Measurements from ENCODE around the gene STX18. TPM values are rescaled to one million over a fixed set of nuclear protein-coding genes. Genes with fewer than 3 reads are reported as not detected.
"Not testable (repeated sequence)": the region's sequence is repeated elsewhere in the genome, so short reads cannot be mapped to it uniquely, and the experiment has no call there.

The STX18 gene
- total RNA-seq, 2 donors from 2014 or later: 18.5 to 39.8 TPM

GRCh38 chr4:4521136-4521535 lies 20.7 kb downstream of the STX18 start:
- TF ChIP-seq CTCF (IDR thresholded peaks at IDR 0.05): no peak
- no peak overlapping the region for H3K27ac ChIP-seq

GRCh38 chr4:4519297-4519894 lies 22.5 kb downstream of the STX18 start:
- Histone ChIP-seq H3K4me3 (no peak overlapping the region), H3K27me3 (replicated peaks; ENCODE audit: insufficient read depth) (no peaks in the 10 kb centered on the region), H3K27ac (no peak overlapping the region), H3K4me1 (ENCODE audit: control insufficient read depth in 1 of 2, low read depth in 2 of 2) (peaks cover 0 to 8% of the 10 kb centered on the region in 2 donors), H3K36me3 (no peaks in the 10 kb centered on the region), H3K9me3 (no peaks in the 10 kb centered on the region)
- no peak for ATAC-seq (ENCODE audit: insufficient number of reproducible peaks, low FRiP score, low read depth)
- TF ChIP-seq CTCF (IDR thresholded peaks at IDR 0.05): peak; percentile 42
- no peak for DNase-seq (ENCODE audit: low spot score)

More at GRCh38 chr4:4521136-4521535, 20.7 kb downstream of the STX18 start:
- Histone ChIP-seq H3K9me3 (no peaks in the 10 kb centered on the region), H3K27me3 (replicated peaks; ENCODE audit: insufficient read depth) (no peaks in the 10 kb centered on the region), H3K36me3 (no peaks in the 10 kb centered on the region), H3K4me3 (no peak overlapping the region), H3K4me1 (ENCODE audit: control insufficient read depth in 1 of 2, low read depth in 2 of 2) (peaks cover 0 to 8% of the 10 kb centered on the region in 2 donors)
- ATAC-seq (ENCODE audit: insufficient number of reproducible peaks, low FRiP score, low read depth) (no peak), DNase-seq (ENCODE audit: low spot score) (no peak)

DNA sequence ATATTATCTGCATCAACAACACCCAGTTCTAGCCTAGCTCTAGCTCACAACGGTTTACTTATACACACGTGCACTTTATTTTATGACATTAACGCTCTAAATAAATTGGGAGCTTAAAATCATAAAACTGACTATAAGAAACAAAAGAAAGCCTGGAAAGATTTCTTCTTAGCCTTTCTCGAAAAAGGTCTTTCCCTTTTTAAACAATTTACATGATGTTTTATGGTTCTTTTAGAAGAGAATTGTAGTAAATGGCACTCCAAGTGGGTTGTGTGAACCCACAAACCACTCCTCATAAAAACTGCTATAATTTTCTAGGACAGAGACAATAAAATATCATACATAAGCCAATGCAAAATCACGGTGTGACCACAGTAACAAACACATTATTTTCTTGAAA lies 23.1 kb downstream of the STX18 start:
- DNase-seq (ENCODE audit: low spot score) (no peak), ATAC-seq (ENCODE audit: insufficient number of reproducible peaks, low FRiP score, low read depth) (no peak)
- H3K4me1 ChIP-seq (ENCODE audit: control insufficient read depth in 1 of 2, low read depth in 2 of 2): peaks cover 0 to 8% of the 10 kb centered on the region in 2 donors
- H3K9me3 ChIP-seq: no peaks in the 10 kb centered on the region
- H3K4me3 ChIP-seq: no peak overlapping the region
- no peaks in the 10 kb centered on the region for H3K27me3 ChIP-seq (replicated peaks; ENCODE audit: insufficient read depth)
- no peak for TF ChIP-seq CTCF (IDR thresholded peaks at IDR 0.05)
- no peak overlapping the region for H3K27ac ChIP-seq
- H3K36me3 ChIP-seq: no peaks in the 10 kb centered on the region

DNA sequence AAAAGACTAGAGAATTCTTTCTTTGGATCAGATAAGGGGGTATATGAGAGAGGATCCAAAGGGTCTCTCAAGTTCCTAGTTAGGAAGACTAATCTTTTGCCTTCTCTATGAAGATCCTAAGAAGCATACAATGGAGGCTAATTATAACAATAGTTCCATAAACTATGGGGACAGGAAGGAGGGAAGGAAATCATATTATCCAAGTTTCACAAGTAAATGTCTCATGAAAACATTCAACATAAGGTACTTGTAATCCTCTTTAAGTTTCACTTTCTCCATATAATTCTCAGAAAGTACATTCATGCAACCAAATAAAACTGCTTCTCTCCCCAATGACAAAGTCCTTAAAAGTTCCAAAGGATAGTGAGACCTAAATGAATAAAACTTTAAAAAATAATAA lies 27.1 kb downstream of the STX18 start:
- H3K27me3 ChIP-seq (replicated peaks; ENCODE audit: insufficient read depth): no peaks in the 10 kb centered on the region
- DNase-seq (ENCODE audit: low spot score): no peak
- no peak for TF ChIP-seq CTCF (IDR thresholded peaks at IDR 0.05)
- H3K36me3 ChIP-seq: no peaks in the 10 kb centered on the region
- H3K4me3 ChIP-seq: no peak overlapping the region
- H3K9me3 ChIP-seq: no peaks in the 10 kb centered on the region
- H3K4me1 ChIP-seq (ENCODE audit: control insufficient read depth in 1 of 2, low read depth in 2 of 2): no peaks in the 10 kb centered on the region
- H3K27ac ChIP-seq: no peak overlapping the region
- no peak for ATAC-seq (ENCODE audit: insufficient number of reproducible peaks, low FRiP score, low read depth)

- no peak overlapping the region for H3K4me3 ChIP-seq
- DNase-seq (ENCODE audit: low spot score) (no peak), ATAC-seq (ENCODE audit: insufficient number of reproducible peaks, low FRiP score, low read depth) (no peak)
- no peak for TF ChIP-seq CTCF (IDR thresholded peaks at IDR 0.05)
- no peaks in the 10 kb centered on the region for H3K27me3 ChIP-seq (replicated peaks; ENCODE audit: insufficient read depth)
- H3K4me1 ChIP-seq (ENCODE audit: control insufficient read depth in 1 of 2, low read depth in 2 of 2): peaks cover 0 to 4% of the 10 kb centered on the region in 2 donors
- no peak overlapping the region for H3K27ac ChIP-seq
- H3K36me3 ChIP-seq: no peaks in the 10 kb centered on the region
- no peaks in the 10 kb centered on the region for H3K9me3 ChIP-seq
These were observed 29.6 kb downstream of the STX18 start for GRCh38 chr4:4512282-4512681.

DNA sequence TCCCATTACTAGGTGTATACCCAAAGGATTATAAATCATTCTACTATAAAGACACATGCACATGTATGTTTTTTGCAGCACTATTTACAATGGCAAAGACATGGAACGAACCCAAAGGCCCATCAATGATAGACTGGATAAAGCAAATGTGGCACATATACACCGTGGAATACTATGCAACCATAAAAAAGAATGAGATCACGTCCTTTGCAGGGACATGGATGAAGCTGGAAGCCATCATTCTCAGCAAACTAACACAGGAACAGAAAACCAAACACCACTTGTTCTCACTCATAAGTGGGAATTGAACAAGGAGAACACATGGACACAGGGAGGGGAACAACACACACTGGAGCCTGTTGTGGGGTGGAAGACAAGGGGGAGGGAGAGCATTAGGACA lies 31.2 kb downstream of the STX18 start:
- H3K4me1 ChIP-seq (ENCODE audit: control insufficient read depth in 1 of 2, low read depth in 2 of 2): peaks cover 0 to 13% of the 10 kb centered on the region in 2 donors
- not testable (repeated sequence) for DNase-seq (ENCODE audit: low spot score); H3K4me3 ChIP-seq; H3K27me3 ChIP-seq (replicated peaks; ENCODE audit: insufficient read depth); H3K27ac ChIP-seq; H3K9me3 ChIP-seq; H3K36me3 ChIP-seq; ATAC-seq (ENCODE audit: insufficient number of reproducible peaks, low FRiP score, low read depth)
